ENCODE results near the gene RNF34.

DNA sequence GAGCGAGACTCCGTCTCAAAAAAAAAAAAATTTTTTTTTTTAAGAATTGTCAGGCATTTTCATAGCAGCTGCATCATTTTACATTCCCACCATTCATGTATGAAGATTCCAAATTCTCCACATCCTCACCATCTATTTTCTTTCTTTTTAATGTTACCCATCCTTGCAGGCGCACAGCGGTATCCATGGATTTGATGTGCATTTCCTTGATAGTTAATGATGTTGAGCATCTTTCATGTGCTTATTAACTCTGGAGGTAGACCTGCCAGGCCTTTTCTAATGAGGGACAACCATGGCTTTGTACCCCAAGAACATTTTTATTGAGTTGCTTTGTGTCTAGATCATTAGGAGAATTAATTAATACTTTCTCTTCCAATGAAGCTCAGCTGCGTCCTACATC is 1.6 kb upstream of the RNF34 start:
- TF ChIP-seq POLR2A (IDR thresholded peaks at IDR 0.05) (no peak), POLR2AphosphoS5 (IDR thresholded peaks at IDR 0.05) (no peak)
- TF ChIP-seq, protein P1, sequence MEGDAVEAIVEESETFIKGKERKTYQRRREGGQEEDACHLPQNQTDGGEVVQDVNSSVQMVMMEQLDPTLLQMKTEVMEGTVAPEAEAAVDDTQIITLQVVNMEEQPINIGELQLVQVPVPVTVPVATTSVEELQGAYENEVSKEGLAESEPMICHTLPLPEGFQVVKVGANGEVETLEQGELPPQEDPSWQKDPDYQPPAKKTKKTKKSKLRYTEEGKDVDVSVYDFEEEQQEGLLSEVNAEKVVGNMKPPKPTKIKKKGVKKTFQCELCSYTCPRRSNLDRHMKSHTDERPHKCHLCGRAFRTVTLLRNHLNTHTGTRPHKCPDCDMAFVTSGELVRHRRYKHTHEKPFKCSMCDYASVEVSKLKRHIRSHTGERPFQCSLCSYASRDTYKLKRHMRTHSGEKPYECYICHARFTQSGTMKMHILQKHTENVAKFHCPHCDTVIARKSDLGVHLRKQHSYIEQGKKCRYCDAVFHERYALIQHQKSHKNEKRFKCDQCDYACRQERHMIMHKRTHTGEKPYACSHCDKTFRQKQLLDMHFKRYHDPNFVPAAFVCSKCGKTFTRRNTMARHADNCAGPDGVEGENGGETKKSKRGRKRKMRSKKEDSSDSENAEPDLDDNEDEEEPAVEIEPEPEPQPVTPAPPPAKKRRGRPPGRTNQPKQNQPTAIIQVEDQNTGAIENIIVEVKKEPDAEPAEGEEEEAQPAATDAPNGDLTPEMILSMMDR (IDR thresholded peaks at IDR 0.05) = no peak
